ENCODE data around the gene PTDSS2.

DNA sequence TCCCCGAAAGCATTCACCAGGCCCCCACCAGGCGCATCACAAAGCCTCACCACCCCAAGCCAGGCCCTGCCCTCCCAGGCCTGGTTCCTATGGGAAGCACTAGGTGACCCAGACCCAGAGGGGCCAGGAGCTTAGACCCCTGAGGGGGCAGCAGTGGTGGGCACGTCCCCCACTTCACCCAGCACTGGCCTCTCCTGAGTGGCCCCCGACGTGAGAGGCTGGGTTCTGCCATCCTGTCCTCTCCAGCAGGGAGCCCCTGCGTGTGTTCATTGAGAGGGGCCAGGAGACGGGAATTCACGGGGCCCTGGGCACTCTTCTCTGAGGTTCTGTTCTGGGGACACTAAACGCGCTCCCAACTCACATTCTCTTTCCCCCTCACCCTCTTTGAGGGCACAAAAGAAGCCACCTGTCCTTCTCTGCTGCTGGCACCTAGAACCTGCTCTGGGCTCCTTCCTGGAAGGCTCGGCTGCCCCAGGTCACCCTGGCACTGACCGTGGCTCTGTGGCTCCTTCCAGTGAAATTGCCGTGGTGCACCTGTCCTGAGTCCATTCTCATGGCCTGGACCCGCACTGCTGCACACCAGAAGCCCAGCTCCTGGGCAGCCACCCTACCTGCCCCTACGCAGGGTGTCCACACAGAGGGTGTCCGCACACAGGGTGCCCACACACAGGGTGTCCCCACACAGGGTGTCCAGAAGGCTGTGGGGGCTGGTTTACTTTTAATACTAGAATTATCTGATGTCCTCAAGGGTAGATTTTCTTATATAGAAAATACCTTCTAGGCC lies 12.2 kb downstream of the PTDSS2 start:
- TF ChIP-seq TAF1 (IDR thresholded peaks at IDR 0.05; ENCODE audit: borderline replicate concordance, low read depth, low read length) (no peak), POLR2A (IDR thresholded peaks at IDR 0.05; ENCODE audit: low read depth, low read length) (no peak), POLR2AphosphoS5 (IDR thresholded peaks at IDR 0.05; ENCODE audit: low read depth, low read length) (no peak)

Measured in GM12892 (cell line).